Testis (tissue), 2 donors: ENCODE data around the gene PLEKHA1.

ENCODE experiments used
- POLR2A ChIP-seq: fragments of 450-650 bp; IDR thresholded peaks from one replicate; pipeline ENCODE4 v1.6.1; 2017; ENCODE audit warnings: antibody characterized with exemption, mild to moderate bottlenecking, moderate library complexity
- TF ChIP-seq, protein P1 (sequence below), 3 experiments: fragments of 450-650 bp in 2 of 3; fragments of 200-600 bp in 1 of 3; sonication (generic) in 1 of 3; IDR thresholded peaks; one replicate each; pipeline ENCODE4 v1.5.1; 2016 to 2019; ENCODE audit warnings: antibody characterized with exemption in 3 of 3, mild to moderate bottlenecking in 2 of 3, moderate library complexity in 1 of 3

DNA sequence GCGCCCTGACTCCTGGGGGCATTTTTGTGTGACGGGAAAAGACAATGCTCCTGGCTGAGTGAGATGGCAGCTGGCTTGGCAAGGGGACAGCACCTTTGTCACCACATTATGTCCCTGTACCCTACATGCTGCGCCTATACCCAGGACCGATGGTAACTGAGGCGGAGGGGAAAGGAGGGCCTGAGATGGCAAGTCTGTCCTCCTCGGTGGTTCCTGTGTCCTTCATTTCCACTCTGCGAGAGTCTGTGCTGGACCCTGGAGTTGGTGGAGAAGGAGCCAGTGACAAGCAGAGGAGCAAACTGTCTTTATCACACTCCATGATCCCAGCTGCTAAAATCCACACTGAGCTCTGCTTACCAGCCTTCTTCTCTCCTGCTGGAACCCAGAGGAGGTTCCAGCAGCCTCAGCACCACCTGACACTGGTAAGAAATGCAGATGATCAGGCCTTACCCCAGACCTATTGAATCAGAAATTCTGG lies 80.1 kb downstream of the PLEKHA1 start, which contains the start of gene ARMS2:
- TF ChIP-seq, protein P1, sequence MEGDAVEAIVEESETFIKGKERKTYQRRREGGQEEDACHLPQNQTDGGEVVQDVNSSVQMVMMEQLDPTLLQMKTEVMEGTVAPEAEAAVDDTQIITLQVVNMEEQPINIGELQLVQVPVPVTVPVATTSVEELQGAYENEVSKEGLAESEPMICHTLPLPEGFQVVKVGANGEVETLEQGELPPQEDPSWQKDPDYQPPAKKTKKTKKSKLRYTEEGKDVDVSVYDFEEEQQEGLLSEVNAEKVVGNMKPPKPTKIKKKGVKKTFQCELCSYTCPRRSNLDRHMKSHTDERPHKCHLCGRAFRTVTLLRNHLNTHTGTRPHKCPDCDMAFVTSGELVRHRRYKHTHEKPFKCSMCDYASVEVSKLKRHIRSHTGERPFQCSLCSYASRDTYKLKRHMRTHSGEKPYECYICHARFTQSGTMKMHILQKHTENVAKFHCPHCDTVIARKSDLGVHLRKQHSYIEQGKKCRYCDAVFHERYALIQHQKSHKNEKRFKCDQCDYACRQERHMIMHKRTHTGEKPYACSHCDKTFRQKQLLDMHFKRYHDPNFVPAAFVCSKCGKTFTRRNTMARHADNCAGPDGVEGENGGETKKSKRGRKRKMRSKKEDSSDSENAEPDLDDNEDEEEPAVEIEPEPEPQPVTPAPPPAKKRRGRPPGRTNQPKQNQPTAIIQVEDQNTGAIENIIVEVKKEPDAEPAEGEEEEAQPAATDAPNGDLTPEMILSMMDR (IDR thresholded peaks at IDR 0.05), result no peak
- no peak for TF ChIP-seq POLR2A
